H1 (cell line): ENCODE measurements around the gene RXRA. TPM values are rescaled to one million over a fixed set of nuclear protein-coding genes. Genes with fewer than 3 reads are reported as not detected.

Source experiments
- CHD7 ChIP-seq: fragments of 300-600 bp; sonication (generic); IDR thresholded peaks from 2 replicates; pipeline ENCODE4 v1.7.1; 2012; ENCODE audit warnings: low read length, moderate library complexity, mild to moderate bottlenecking, inconsistent platforms; ENCODE audit not compliant: insufficient replicate concordance
- FOSL1 ChIP-seq: IDR thresholded peaks from 2 replicates; pipeline ENCODE4 v1.6.1; 2011; ENCODE audit warnings: mild to moderate bottlenecking, low read depth, low read length, moderate library complexity; ENCODE audit not compliant: insufficient read depth
- KDM4A ChIP-seq: IDR thresholded peaks from one replicate; pipeline ENCODE4 v1.7.1; 2012; ENCODE audit warnings: low read depth, mild to moderate bottlenecking, moderate library complexity, low read length, inconsistent platforms; ENCODE audit not compliant: severe bottlenecking
- SIN3A ChIP-seq, 2 experiments: IDR thresholded peaks in 1 of 2; conservative IDR thresholded peaks in 1 of 2; 2 replicates each; pipeline ENCODE4 v1.6.1; 2011 to 2012; ENCODE audit warnings: low read length in 2 of 2, improper control_type of control experiment in 1 of 2, low read depth in 1 of 2, mild to moderate bottlenecking in 1 of 2
- SUZ12 ChIP-seq: fragments of 200-600 bp; sonication (generic); IDR thresholded peaks from 2 replicates; pipeline ENCODE4 v1.6.1; 2012; ENCODE audit warnings: mild to moderate bottlenecking, inconsistent platforms, low read length, moderate library complexity, mixed read lengths
- polyA plus RNA-seq, 7 experiments: library from polyadenylated mRNA; depleted of rRNA in 3 of 7; stranded (reverse) in 5 of 7; unstranded in 2 of 7; fragments of >200 nt in 5 of 7; fragments of 200-250 nt in 2 of 7; gene quantifications; 1 replicate in 5 of 7; 2 replicates in 1 of 7; 4 replicates in 1 of 7; pipeline versions ENCODE4 v1.2.1 to v1.2.3, GENCODE V29; 2011 to 2013; ENCODE audit warnings: missing spikeins in 2 of 7, mixed read lengths in 2 of 7
- total RNA-seq: library from RNA; stranded (reverse); fragmentation: NEBNext Ultra II Directional; extraction: Animal tissue kit (Norgen Biotek cat#: 25700); gene quantifications from 2 replicates; pipeline ENCODE4 v1.2.1, GENCODE V29; 2021

Gene RXRA
- total and polyA plus RNA-seq, 2 of the 8 experiments (the other 6 are each of a cell fraction or from before 2014, with no cell fraction given), result 9.8 to 29.4 TPM

DNA sequence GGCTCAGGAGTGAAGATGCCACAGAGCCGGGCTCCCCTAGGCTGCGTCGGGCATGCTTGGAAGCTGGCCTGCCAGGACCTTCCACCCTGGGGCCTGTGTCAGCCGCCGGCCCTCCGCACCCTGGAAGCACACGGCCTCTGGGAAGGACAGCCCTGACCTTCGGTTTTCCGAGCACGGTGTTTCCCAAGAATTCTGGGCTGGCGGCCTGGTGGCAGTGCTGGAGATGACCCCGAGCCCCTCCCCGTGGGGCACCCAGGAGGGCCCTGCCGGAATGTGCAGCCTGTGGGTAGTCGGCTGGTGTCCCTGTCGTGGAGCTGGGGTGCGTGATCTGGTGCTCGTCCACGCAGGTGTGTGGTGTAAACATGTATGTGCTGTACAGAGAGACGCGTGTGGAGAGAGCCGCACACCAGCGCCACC lies 113.1 kb downstream of the RXRA start (continued):
- TF ChIP-seq KDM4A (no peak), SIN3A (conservative IDR thresholded peaks at IDR 0.05 in 1 of 2, IDR thresholded peaks at IDR 0.05 in 1 of 2; ENCODE audit: low read depth in 1 of 2, low read length in 2 of 2) (no peak), FOSL1 (no peak), SUZ12 (no peak), CHD7 (no peak)
